GM19328 (cell line): ENCODE results near the gene MPZL3.

Experiments used
- ATAC-seq: cut with Tn5 transposase; IDR thresholded peaks from one replicate; pipeline ENCODE4 v1.9.1; 2021; ENCODE audit warnings: mild to moderate bottlenecking, moderate library complexity; ENCODE audit not compliant: unreplicated experiment

MPZL3 gene, protein sequence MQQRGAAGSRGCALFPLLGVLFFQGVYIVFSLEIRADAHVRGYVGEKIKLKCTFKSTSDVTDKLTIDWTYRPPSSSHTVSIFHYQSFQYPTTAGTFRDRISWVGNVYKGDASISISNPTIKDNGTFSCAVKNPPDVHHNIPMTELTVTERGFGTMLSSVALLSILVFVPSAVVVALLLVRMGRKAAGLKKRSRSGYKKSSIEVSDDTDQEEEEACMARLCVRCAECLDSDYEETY

DNA sequence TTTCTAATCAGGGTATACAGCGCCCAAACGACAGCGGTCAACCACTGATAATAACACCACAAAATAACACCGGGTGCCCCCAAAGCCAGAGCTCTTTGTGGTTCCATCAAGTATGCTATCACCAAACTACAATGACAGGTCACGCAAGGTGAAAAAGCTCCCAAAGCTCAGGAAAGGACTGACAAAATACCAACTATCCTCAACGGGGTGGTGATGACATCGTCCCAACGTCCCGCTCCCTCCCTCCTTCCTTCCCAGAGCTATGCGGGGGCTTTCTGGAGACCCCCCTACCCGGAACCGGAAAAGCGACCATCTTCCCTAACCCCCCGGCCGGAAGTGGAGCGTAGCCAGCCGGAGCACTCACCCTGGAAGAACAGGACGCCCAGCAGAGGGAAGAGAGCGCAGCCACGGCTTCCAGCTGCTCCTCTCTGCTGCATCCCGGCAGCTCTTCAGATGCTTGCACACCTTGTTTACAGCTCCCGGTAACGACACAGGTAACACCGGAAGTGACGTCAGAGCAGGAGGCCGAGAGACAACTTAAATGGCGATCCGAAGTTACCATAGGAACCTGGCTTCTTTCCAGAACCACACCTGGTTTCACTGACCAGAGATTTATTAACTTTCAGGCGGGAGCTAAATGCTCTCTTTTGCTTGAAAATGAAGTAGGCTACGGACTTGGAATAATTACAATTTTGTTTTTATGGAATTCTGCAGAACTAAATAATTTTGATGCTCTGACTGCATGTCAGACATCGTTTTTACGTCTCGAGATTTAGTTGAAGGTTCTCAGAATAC is at the start of gene MPZL3:
TSS of gene MPZL3 (minus strand) at position 508 of the 795 bp plus-strand sequence. CDS start at position 437, 71 bp downstream.
- no peak for ATAC-seq

DNA sequence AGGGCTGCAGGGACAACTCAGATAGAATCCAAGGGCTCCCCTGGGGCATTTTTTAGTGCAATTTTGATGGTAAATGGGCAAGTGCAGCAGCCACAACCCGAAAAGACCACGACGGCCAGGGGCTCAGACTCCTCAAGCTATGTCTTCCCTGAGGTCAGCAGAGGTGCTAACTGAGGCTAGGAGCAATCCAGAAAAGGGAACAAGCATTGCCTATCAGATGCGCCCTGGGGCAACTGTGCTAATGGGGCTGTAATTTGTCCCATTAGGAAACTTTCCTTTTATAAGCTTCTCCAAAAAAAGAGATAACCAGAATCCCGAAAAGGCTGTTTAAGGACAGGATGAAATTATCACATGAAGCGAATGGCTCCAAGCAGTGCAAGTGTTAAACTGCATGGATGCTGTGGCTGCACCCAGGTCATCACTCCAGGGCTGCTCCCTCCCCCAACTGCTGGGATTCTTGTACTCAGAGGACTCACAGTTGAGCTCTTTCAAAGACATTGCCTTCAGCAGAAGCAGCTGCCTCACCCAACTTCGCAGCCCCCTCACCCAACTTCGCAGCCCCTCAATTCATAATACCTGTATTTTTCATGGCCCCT is 49.5 kb upstream of the MPZL3 start:
- ATAC-seq = no peak

DNA sequence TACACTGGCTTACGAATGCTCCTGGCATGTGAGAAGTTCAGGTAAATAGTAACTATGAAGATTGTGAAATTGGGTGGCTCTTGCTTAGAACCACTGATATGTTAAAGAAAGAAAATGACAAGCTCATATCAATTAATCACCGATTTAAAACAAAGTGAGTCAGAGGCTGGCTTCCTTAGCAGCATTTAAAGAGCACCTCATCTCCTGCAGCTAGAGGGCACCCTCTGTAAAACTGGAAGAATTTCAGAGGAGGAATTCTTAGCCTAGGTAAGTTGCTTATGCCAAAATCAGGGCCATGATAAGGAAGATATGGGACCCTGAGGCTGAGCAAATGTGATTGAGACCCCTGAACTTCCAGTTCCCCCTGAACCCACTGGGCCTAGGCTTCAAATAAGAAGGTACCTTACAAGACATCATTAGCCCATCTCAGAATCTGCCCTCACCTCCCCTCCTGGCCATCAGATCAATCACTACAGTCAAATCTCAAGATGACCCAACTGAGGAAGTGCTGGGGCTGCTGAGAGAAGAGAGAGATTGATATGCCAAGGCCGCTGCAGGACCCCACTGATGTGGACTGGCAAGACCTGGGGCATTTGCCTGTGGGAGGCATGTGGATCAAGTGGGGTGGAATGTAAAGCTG is 43.8 kb upstream of the MPZL3 start:
- no peak for ATAC-seq

DNA sequence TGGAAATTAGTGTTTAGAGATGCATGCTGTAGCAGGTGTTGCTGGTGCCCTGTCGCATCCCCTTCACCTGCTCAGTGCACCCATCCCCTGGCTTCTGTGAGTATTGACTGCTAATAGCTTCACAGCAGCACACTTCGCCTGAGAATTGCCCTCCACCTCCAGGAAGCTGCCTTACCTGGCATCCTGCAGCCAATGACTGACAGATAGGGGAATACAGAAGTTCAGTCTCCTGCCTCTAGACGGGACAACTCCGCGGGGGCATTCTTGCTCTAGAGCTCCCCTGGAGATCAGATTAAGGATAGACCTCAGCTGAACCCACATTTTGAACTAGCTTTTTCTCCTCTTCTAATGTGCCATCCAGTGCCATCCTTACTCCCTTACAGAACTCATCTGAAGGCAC is 43.0 kb upstream of the MPZL3 start:
- no peak for ATAC-seq

DNA sequence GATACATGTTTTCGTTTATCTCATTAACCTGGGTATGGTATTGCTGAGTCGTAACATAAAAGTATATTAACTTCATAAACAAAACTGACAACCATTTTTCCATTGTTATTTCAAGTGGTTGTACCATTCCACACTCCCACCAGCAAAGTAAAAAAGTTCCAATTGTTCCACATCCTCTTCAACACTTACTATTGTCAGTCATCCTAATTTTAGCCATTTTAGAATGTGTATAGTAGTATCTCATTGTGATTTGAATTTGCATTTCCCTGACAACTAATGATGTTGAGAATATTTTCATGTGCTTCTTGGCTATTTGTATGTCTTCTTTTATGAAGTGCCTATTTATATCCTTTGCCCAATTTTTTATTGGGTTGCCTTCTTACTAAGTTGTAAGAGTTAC is 41.9 kb upstream of the MPZL3 start:
- no peak for ATAC-seq

DNA sequence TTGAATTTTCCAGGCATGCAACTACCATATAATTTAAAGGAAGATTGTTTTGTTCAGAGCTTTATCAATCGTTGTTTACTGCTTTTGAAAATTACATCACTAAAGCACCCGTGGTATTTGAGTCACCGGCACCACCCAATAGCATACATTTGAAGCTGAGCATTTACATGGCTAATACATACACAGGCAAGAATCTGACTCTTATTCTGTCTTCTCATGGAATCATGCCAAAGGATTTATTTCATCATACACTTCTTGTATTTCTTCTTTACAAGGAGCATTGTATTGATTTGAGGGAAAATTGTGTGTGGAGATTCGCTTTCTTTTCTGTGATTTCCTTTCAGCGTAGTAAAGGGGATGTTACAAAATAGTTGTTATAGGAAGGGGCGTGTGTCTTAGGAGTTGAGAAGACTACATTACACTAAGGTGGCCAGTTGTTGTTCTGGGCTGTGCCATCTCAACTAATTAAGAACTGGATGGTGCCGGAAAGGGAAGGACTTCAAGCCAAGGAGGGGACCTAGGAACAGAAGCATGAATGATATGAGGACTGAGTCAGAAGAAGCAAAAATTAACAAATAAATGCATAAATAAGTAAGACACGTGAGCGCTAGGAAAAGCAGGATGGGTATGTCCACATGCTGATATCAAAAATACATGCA is 39.4 kb upstream of the MPZL3 start:
- no peak for ATAC-seq

DNA sequence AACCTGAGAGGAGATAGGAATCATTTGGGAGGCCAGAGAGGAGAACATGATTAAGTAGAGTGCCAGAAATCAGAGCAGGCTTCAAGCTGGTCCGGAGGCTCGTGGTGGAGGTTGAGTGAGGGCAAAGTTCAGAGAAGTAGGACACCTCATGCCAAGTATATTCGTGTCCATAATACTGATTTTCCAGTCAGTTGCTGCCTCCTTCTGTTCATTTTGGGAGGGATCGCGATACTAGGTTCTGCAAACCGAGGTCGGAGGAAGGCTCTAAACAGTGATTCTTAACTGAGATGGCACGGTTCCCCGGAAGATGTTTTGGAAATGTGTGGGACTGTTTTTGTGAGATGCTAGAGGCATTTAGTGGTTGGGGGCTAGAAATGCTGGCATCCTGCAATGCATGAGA is 38.8 kb upstream of the MPZL3 start:
- no peak for ATAC-seq

DNA sequence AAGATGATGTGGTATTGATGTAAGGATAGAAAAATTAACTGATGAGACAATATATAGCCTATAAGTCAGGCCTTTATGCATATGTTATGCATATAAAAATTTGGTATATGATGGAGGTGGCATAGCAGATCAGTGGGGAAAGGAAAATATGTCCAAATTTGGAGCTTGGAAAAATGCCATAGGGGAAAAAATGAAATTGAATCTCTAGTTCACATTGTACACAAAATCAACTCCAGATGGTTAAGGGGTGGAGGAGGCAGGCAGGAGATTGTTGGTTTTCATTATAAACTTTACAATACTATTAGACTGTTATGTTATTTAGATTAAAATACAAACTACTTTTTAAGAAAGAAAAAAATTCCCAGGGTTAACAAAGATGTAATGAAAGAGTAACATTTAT is 37.2 kb upstream of the MPZL3 start:
- no peak for ATAC-seq

DNA sequence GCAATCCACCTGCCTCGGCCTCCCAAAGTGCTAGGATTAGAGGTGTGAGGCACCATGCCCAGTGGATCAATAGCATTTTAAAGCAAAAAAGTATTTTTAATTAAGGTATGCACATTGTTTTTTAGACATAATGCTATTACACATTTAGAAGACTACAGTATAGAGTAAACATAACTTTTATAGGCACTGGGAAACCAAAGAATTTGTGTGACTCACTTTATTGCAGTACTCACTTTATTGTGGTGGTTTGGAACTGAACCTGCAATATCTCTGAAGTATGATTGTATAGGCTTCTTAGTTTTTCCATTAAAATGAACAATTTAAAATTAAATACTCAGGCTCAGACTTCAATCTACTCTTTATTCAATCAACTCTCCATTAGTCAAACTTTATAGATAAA is 34.8 kb upstream of the MPZL3 start:
- ATAC-seq = no peak

DNA sequence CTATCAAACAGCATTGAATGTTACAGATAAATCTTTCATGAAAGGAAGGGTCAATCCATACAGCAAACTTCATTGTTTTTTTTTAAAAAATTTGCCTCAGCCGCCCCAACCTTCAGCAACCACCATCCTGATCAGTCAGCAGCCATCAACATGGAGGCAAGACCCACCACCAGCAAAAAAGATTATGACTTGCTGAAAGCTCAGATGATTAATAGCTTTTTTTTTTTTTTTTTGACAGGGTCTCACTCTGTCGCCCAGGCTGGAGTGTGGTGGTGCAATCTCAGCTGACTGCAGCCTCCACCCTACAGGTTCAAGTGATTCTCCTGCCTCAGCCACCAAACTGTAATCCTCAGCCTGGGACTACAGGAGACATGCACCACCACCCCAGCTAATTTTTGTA is 34.4 kb upstream of the MPZL3 start:
- no peak for ATAC-seq

DNA sequence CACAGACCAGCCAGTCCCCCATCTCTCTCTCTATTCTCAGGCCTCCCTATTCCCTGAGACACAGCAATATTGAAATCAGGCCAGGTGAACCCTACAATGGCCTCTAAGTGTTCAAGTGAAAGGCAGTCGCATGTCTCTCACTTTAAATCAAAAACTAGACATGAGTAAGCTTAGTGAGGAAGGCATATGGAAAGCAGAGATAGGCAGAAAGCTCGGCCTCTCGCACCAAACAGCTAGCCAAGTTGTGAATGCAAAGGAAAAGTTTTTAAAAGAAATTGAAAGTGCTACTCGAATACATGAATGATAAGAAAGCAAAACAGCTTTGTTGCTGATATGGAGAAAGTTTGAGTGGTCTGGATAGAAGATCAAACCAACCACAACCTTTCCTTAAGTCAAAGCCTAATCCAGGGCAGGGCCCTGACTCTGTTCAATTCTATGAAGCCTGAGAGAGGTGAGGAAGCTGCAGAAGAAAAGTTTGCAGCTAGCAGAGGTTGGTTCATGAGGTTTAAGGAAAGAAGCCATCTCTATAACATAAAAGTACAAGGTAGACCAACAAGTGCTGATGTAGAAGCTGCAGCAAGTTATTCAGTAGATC is 31.7 kb upstream of the MPZL3 start:
- no peak for ATAC-seq

DNA sequence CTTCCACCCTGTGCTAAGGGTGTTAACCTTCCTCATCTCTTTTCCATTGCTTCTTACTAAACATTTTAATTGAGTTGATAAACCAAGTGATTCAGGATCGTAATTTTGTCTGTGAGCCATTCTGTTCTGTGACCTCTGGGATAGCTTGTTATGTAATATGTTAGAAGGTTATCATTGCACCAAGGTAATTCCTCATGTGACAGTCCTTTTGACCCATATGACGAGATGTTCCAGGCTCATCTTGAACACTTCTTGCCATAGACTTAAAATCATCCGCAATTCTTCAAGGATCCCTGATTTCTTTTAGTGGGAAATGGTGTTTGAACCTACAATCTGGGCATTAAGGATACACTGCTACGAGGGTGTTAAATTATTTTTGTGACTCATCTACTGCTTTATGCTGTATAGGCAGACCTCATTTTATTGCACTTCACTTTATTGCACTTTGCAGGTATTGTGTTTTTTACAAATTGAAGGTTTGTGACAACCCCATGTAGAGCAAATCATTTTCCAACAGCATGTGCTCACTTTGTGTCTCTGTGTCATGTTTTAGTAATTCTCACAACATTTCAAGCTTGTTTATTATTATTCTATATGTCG is 31.0 kb upstream of the MPZL3 start:
- ATAC-seq = no peak

DNA sequence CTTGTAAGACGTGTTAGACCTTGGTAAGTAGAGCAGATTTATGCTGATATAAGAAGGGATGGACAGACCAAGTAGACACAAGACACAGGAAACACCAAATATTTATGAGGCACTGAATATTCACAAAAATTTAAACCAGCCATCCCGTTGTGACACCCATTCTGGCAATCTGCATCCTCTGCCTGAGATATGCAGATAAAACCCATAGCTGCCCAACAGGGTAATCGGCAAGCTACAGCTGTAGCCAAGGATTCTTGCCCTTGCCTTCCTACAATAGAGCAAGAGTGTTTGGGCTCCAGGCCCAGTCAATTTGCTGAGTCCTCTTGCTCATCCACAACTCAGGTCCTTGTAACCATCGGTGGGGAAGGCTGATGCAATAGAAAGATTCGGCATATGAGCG is 30.4 kb upstream of the MPZL3 start:
- ATAC-seq = no peak

DNA sequence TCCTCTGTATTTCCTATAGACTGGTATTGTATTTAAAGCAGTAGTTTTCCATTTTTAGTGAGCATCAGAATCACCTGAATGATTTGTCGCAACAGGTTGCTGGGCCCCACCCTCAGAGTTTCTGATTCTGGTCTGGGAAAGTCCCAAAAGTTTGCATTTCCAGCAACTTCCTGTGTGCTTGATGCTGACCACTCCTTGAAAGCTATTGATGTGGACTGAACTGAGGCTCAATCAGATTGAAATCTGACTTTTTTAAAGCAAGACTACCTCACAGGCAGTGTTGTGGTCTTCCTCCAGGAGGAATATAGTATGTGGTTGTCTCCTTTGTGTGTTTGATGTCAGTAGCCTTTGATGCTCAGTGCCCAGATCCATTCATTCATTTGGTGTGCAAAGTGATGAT is 29.1 kb upstream of the MPZL3 start:
- no peak for ATAC-seq

DNA sequence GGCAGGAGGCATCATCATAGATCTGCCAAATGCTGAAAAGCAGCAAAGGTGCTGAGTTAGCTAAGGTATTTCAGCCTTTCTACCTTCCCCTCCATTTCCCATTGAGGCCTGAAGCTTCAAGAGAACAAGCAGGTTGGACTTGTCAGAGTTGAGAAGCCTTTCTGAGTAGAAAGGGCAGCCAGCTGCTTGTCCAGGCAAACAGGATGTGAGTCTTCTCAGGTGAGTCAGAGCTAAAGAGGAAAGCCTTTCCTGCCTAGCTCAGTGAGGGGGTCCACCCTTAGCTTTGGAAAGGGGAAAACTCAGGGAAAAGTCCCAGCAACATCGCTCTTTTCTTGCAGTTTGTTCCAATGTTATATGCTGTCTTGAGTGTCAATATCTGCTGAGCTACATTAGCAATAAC is 25.1 kb upstream of the MPZL3 start:
- ATAC-seq = no peak

DNA sequence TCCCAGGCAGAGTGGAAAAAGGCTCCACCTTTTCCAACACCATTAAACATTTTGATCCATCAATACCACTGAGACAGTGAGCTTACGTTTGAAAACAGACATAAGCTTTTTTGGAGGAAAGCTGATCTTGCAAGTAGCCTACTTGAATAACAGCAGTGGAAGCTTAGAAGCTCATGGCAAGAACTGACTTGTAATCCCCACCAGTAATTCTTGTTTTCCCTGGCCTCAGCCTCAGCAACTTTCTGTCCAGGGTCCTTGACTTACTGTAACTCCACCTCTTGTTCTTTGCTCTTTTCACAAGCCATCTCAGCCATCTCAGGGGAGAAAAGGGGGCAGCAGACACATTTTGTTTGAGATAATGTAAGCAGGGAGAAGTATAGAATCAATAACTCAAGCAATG is 24.3 kb upstream of the MPZL3 start:
- ATAC-seq = no peak

DNA sequence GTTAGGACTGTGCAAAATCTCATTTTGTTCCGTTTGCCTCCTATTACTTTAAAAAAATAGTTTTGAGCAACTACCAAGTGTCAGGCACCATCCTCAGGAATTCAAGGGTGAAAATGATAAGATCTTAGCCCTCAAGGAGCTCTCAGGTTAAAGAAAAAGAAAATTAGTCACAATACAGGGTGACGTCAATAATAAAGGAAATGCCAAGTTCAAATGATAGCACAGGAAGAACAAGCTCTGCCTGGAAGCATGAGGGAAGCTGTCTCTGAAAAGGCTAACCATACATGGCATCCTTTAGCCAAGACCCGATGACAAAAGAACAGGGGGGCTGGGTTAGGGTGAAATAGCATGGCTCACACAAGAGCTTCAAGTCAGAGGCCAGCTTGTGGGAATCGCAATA is 23.0 kb upstream of the MPZL3 start:
- no peak for ATAC-seq

DNA sequence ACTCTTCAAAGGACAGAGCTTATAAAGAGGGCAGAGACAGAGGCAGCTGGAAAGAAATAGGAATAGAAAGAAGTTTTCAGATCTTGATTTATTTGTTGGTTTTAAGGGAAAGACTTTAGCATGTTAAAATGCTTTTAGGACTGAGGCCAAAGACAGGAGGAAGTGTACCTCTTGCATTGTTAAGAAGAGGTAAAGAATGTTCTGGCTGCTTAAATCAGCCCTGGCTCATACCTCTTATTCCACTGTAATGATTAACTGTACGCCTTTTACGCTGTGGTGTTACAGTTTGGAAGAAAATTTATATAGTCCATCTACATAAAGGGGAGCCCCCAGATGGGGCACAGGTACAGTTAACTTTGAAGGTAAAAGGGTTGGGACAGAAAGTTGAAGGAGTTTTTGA is 22.0 kb upstream of the MPZL3 start:
- no peak for ATAC-seq

DNA sequence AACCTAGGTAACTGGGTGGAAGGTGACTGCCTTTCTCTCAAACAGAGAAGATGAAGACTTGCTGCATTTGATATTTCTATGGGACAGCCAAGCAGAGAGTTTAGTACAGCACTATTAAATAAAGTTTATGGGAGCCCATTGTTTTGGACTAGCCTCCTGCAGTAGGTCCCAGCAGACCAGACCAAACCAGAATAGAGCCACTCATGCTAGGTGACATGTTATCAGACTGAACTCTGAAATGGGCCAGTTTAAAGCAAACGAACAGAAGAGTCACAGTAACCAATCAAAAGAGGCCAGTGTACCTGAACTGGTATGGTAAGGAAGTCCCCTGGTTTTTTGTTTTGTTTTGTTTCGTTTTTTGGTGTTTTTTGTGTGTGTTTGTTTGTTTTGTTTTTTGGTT is 19.8 kb upstream of the MPZL3 start:
- ATAC-seq = no peak

DNA sequence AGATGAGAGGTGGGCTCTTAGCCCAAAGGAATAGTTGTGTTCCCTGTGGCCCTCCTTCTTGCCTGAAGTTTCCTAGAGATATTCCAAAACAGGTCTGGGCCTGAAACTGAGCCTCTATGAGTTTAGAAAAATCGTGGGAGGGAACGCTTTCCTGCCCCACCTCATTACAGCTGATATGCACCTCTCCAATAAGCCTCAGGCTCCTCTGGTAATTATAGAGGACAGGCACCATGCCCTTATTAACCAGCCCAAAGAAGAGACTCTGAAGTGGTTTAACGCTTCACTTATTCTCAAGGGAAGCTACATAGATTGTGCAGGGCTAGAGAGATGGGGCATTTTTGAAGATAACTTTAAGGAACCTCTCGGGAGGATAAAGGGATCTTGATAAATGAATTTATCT is 15.3 kb upstream of the MPZL3 start:
- no peak for ATAC-seq

DNA sequence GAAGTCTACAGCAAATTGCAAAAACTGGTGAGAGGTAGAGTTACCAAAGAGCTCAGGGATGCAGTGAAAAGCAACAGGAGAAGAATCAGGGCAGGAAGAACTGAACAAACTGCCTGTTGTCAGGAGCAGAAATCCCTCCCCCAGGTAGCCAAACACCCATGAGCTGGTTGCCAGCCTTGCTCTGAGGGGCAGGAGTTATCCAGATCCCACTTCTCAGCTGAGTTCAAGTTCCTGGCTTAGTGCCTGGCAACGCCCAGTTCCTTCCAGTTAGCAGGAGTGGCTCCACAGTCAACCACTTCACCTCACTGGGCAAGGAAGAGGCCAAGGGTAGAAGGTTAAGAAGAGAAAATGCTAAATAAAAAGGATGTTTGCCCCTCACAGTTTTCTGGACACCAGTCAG is 13.8 kb upstream of the MPZL3 start:
- ATAC-seq = no peak
